ENCODE data around the gene RPS6KA5.
"Not testable (repeated sequence)": the region's sequence is repeated elsewhere in the genome, so short reads cannot be mapped to it uniquely, and the experiment has no call there.

RPS6KA5 gene

DNA sequence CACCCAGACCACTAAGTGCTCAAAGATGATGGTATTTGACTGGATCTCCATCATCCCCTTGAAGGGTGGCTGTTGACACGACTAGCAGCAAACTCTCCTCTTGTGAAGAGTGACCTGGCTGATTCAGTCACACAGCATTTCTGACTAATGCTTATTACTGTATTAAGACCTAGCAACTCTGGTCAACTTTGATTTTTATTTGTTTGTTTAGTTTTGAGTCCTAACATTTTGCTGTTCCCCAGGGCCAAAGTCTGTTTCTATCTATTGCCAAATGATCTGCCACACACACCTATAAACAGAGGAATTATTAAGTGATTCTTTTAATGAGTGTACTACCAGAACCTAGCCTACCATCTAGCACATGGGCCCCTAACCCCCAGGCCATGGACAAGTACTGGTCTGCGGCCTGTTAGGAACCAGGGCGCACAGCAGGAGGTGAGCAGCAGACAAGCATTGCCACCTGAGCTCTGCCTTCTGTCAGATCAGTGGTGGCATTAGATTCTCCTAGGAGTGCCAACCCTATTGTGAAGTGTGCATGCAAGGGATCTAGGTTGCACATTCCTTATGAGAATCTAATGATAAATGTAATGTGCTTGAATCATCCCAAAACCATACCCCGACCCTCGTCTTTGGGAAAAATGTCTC is 120.0 kb downstream of the RPS6KA5 start:
- TF ChIP-seq, protein P1, sequence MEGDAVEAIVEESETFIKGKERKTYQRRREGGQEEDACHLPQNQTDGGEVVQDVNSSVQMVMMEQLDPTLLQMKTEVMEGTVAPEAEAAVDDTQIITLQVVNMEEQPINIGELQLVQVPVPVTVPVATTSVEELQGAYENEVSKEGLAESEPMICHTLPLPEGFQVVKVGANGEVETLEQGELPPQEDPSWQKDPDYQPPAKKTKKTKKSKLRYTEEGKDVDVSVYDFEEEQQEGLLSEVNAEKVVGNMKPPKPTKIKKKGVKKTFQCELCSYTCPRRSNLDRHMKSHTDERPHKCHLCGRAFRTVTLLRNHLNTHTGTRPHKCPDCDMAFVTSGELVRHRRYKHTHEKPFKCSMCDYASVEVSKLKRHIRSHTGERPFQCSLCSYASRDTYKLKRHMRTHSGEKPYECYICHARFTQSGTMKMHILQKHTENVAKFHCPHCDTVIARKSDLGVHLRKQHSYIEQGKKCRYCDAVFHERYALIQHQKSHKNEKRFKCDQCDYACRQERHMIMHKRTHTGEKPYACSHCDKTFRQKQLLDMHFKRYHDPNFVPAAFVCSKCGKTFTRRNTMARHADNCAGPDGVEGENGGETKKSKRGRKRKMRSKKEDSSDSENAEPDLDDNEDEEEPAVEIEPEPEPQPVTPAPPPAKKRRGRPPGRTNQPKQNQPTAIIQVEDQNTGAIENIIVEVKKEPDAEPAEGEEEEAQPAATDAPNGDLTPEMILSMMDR (IDR thresholded peaks at IDR 0.05; ENCODE audit: low read depth, low read length): no peak

GRCh38 chr14:90939252-90939795 is 121.1 kb downstream of the RPS6KA5 start:
- not testable (repeated sequence) for H3K4me3 ChIP-seq (ENCODE audit: low read depth, low read length)

More for the DNA sequence above, 120.0 kb downstream of the RPS6KA5 start:
- no peak overlapping the region for H3K4me3 ChIP-seq (ENCODE audit: low read depth, low read length)

GRCh38 chr14:90938615-90939014 is 121.8 kb downstream of the RPS6KA5 start:
- TF ChIP-seq, protein P1 (IDR thresholded peaks at IDR 0.05; ENCODE audit: low read depth, low read length): no peak
- no peak overlapping the region for H3K4me3 ChIP-seq (ENCODE audit: low read depth, low read length)

DNA sequence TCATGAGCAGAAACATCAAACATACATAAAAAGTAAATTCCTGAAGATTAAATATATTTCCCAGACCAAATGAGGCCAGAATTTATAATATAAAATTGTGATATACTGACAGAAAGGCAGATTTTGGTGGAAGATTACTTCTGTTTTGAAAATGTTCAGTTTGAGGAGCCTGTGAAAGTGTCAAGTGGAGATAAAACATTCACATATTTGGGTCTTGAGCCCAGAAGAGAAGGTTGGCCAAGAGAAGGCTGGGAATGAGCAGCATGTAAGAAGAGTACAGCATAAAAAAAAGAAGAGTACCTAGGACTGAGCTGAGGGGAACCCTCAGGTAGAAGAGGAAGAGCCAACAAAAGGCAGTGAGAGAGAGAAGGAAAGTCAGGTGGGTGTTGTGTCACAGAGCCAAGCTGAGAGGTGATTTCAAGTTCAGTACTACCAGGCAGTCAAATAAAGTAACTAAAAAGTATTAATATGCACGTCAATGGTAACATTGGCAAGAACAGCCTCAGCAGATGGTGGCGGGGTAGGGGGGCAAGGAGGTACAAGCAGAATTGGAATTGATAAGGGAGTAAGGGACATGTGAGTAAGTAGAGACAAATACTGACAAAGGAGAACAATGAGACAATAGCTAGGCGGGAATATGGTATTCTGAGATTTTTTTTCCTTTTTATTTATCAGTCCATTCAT is 123.5 kb downstream of the RPS6KA5 start:
- TF ChIP-seq, protein P1 (IDR thresholded peaks at IDR 0.05; ENCODE audit: low read depth, low read length): no peak
- H3K4me3 ChIP-seq (ENCODE audit: low read depth, low read length): no peak overlapping the region

- TF ChIP-seq, protein P1 (IDR thresholded peaks at IDR 0.05; ENCODE audit: low read depth, low read length): no peak
- no peak overlapping the region for H3K4me3 ChIP-seq (ENCODE audit: low read depth, low read length)
These were observed 135.7 kb downstream of the RPS6KA5 start for GRCh38 chr14:90924621-90925340.

- TF ChIP-seq, protein P1 (IDR thresholded peaks at IDR 0.05; ENCODE audit: low read depth, low read length): no peak
- no peak overlapping the region for H3K4me3 ChIP-seq (ENCODE audit: low read depth, low read length)
These were observed 138.3 kb downstream of the RPS6KA5 start for GRCh38 chr14:90922141-90922540.

GRCh38 chr14:90911121-90911520 is 149.3 kb downstream of the RPS6KA5 start:
- no peak overlapping the region for H3K4me3 ChIP-seq (ENCODE audit: low read depth, low read length)
- TF ChIP-seq, protein P1 (IDR thresholded peaks at IDR 0.05; ENCODE audit: low read depth, low read length): no peak

All from WI38 (cell line).